HG03442 (cell line): ENCODE measurements around the gene AP2M1.

Experiments used
- ATAC-seq: cut with Tn5 transposase; IDR thresholded peaks from one replicate; pipeline ENCODE4 v1.9.1; 2021; ENCODE audit warnings: mild to moderate bottlenecking, moderate library complexity; ENCODE audit not compliant: unreplicated experiment

AP2M1 gene

GRCh38 chr3:184218814-184219213 is 44.2 kb downstream of the AP2M1 start:
- ATAC-seq: no peak

- no peak for ATAC-seq
Observed at GRCh38 chr3:184222521-184222920, 47.9 kb downstream of the AP2M1 start.

- ATAC-seq: no peak
Observed at GRCh38 chr3:184223946-184224345, 49.3 kb downstream of the AP2M1 start.

GRCh38 chr3:184227481-184227935 is 52.9 kb downstream of the AP2M1 start:
- ATAC-seq: no peak

GRCh38 chr3:184228376-184229137 is 53.9 kb downstream of the AP2M1 start:
- no peak for ATAC-seq

- peak; percentile 74 for ATAC-seq
Observed at GRCh38 chr3:184229394-184230080, 54.9 kb downstream of the AP2M1 start, which contains the start of gene VWA5B2. TSS of gene VWA5B2 (plus strand) at chr3:184229585. CDS start at chr3:184230529, 944 bp downstream.

GRCh38 chr3:184230081-184230602 is 55.5 kb downstream of the AP2M1 start:
- ATAC-seq: no peak

- ATAC-seq: no peak
Observed at GRCh38 chr3:184230603-184231528, 56.2 kb downstream of the AP2M1 start.

- ATAC-seq: no peak
Observed at GRCh38 chr3:184231671-184232070, 57.0 kb downstream of the AP2M1 start.

GRCh38 chr3:184233127-184233843 is 58.6 kb downstream of the AP2M1 start:
- no peak for ATAC-seq
